Right forelimb (tissue), 1 donor: ENCODE data around the gene MSI2.

Experiments
- DNase-seq: peaks from one replicate; pipeline ENCODE4 v3.0.0-alpha.2; 2018

MSI2 gene

DNA sequence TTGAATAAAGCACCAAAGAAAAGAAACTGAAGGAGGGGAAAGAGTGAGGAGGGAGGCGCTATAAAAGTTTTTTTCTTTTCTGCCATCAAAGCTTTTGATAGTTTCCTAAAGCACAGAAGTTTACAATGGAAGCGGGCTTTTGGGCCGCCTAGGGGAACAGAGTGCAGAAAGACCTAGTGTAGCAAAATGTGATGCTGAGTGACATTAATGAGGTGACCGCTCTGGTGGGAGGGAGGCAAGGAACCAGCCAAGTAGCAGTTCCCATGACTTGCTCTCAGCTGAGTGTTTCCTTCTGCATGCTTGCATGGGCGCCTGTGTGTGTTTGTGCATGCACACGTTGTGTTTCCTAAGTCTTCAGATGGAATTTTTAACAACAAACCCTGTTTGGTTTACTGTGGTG, 15.5 kb downstream of the MSI2 start:
- no peak for DNase-seq

DNA sequence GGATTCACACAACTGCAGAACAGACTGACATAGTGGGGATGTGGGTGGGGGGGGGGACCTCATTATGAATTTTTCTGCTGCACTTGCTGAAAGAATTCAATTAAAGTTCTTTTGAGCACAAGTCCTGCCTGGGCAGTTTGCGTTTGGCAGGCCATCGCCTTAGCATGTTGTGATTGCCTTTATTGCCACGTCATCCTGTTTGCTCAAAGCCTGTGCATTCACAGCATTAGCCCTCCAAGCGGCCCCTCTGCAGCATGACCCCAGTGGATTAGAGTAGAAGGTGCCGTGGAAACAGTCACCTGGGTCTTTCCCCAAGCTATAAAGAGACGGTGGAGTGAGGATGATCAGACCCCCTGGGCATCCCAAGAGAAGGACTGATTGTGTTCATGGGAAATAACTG, 17.2 kb downstream of the MSI2 start:
- no peak for DNase-seq

DNA sequence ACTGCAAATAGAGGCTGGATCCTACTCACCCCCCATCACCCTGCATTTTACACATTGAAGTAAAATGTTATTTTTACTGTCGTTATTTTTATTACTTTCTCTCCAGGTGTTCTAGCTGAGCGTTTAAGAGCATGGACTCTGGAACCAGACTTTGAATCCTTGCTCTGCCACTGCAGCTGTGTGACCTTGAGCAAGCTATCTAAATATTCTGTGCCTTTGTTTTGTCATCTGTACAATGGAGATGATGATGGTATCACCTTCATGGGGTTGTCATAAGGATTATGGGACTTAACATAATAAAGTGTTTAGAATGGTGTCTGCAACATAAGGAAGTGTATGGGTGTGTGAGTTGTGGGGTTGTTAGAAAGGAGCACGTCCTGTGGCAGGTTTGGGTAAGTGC, 17.8 kb downstream of the MSI2 start:
- no peak for DNase-seq

DNA sequence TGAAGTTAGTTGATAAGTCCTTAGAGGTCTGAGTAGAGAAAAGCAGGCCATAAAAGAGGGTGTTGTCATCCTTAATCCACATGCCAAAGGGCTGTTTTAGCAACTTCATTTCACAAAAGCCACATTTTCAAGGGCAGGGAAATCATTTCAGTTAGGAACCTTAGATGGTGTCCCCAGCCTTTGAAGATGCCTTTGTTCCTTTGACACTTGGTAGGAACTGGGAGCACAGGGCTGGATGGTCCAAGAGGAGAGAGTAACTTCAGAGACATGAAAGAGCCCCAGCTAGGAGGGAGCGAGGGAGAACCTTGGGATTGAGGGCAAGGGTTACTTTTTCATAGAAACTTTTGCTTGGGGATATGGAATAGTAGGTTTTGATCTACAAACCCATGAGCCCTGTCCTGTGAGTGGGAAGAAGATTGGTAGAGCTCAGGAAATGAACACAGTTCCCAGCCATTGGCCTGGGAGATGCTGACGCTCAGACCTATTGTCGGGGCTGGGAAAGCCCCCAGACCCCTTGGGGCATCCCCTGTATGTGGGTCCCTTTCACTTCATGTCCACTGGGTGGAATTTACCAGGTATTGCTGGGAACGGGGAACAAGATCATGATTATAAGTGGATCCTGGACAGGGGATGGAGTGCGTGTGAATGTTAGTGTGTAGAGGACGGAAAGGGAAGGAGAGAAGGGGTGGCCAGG, 18.9 kb downstream of the MSI2 start:
- no peak for DNase-seq

DNA sequence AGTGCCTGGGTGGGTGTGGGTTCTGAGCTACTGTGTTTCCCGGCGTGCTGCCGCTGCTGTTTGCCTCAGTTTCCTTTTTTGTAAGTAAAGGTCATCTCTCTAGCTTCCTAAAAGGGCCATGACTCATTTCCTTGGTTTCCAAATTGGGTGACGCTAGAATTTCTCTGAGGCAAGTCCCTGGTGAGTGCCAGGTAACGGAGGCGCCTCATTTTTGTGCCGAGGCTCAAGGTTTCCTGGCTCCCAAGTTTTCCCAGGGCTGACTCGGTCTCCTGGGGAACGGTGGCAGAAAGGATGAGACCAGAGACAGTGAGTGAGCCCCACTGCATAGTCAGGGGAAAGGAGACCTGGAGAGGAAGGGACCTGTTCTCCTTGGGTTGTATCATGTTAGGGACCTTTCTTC, 20.3 kb downstream of the MSI2 start:
- no peak for DNase-seq

DNA sequence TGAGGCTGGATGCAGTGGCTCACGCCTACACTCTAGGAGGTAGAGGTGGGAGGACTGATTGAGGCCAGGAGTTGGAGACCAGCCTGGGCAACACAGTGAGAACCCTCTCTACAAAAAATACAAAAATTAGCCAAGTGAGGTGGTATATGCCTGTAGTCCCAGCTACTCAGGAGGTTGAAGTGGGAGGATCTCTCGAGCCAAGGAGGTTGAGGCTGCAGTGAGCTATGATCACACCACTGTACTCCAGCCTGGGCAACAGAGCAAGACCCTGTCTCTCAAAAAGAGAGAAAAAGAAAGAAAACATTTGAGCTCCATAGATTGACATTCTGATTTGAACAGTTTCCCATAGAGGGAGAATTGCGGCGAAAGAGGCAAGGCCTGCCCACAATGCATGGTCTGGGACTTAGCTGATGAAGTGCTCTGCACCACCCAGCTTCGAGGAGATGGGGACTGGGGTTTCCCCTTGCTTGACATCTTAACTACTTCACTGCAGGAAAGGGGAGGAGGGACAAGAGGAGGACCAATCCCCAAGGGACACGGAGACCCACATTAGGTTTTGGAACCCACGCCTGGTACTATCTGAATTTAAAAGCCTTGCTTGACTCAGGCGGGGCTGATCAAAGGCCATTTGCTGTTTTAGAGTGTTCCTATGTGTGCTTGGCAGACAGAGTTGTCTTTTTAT, 21.7 kb downstream of the MSI2 start:
- no peak for DNase-seq

DNA sequence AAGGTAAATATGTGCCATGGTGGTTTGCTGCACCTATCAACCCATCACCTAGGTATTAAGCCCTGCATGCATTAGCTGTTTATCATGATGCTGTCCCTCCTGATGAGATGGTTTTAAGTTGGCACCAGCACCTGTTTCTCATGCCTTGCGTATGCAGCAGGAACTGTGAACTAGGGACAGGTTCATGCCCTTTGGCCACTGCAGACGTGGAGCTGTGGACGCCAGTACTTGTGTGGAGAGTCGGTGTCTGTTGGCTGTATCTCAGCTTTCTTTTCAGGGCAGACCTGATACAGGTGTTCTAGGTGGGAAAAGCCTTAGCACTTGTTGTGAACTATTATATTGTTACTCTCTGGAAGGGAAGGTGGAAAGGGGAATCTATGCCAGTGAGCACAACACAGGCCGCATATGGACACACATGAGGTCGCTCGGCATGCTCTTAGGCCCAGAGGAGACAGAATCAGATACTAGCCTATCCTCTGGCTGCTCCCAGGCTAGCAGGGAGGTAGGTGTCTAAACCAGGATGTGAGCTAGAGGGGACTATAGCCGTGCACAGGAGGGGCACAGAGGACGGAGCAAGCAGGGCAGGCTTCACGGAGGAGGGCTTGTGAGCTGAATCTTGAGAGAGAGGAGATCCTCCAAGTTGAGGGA, 22.5 kb downstream of the MSI2 start:
- DNase-seq, result no peak

DNA sequence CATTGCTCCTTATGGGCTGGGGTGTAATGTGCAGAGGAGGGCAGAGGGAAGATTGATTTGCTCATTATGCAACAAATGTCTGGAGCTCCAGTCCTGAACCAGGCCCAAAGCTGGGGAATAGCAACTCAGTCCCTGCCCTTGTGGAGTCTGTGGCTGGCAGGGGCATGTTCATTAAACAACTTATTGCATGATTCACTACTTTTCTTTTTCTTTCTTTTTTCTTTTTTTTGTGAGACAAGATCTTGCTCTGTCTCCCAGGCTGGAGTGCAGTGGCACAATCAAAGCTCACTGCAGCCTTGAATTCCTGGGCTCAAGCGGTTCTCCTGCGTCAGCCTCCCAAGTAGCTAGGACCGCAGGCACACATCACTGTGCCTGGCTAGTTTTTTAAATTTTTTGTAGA, 23.1 kb downstream of the MSI2 start:
- DNase-seq, result no peak

DNA sequence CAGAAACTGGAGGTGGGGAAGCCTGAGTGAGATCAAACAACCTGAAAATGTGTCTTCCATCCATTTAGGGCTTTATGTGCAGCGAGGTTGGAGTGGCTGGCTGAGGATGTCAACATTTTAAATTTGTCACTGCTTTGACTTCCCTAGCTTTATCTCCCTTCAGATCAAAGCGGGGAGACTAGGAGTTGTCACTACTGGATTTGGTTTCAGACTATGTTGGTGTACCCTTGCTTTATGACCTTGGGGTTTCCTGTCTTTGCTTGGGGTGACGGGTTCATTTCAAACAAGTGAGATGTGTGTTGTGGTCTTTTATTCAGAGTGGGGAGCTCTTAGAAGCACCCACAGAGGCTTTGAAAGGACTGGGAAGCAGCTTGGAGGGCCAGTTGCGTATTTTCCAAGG, 25.6 kb downstream of the MSI2 start:
- no peak for DNase-seq

DNA sequence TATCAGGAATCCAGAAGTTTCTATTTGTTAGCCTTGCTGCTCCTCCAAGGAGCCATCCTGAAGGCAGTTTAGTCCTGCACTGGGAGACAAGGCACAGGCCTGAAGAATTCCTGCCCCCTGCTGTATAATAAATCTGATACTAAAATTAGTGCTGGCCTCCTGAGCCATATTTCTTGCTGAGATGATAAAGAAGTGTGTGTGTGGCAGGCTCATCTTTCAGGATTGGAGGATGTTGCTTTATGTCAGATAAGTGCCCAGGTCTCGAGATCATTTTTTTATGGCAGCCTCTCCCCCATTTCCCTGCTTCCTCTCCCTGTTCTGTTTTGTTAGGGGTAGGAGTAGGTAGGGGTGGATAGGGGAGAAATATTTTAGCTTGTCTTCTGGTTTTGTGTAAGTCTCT, 26.0 kb downstream of the MSI2 start:
- DNase-seq, result no peak

DNA sequence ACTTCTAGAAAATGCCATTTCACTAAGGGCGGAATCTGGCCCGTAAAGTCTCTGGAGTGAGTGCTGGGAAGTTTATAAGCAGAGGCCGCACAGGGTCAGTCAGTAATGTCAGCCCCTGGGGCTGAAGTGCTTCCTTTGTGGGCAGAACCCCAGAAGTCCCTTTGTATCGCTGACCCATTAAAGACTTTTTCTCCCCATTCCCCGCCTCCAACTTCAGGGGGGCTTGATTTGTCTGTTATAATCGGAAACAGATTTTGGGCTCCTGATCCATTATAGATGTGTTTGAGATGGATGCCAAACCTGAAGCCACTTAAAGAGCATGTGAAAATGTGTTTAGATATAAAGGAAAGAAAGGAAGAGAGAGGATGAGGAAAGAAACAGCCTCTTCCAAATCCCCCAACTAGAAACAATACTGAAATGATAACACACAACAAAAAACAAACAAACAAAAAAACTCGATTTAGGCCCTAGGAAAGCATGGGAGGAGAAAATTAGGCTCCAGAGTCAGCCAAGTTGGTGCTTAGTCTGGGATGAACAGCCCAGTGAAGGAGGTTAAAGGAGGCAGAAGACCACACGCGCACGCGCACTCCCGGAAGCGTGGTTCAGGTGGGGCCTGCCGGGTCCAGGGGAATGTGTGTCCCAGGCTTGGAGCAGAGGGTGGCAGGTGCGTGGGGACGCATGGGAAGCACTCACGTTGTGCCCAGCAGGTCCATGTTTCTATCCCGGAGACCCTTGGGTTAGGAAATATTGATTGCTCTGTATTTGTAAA, 27.1 kb downstream of the MSI2 start:
- no peak for DNase-seq

DNA sequence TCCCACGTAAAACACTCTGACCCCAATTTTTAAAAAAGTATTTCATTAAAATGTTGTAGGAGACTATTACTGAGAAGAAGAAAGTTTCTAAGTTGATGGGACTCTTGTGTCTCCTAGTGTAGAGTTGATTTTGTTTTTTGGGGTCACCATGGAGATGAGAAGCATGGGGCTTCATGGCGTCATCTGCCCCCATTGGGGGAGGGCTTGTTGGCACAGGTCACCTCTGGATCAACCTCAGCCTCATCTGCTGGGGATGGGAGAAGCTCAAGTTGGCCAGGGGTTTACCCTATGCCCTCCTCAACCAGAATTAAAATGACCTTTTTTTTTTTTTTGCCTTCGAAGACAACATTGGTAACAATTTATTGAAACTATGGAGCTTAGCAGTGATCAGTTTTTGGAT, 28.3 kb downstream of the MSI2 start:
- DNase-seq, result no peak

DNA sequence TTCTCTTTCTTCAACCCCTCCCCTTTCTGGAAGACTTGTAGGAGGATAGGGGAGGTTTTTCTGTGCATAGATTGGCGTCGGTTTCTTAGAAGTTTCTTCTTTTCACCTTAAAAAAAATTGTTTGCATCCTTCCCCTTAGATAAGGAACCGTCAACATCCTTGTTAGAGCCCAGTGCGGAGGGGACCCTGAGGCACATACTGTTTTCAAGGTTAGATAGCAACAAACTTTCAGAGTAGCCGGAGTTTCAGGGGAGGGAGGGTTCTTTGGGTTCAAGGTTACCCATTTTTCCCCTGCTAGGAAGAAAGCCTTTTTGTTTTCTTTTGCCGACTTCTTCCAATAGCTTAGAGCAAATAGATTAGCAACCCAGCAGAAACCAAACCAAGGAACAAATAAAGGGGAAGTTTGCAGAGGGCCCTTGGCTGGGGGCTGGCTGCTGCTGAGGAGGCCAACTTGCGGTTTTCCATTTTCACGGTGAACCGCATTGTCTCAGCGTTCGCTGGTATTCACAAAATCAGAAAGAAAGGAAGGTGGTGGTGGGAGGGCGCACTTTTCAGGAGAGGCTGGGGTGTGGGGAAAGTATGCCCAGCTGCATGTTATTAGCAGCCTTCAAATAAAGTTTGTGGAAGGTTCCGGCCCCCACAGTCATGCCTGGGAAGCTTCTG, 28.8 kb downstream of the MSI2 start:
- no peak for DNase-seq

DNA sequence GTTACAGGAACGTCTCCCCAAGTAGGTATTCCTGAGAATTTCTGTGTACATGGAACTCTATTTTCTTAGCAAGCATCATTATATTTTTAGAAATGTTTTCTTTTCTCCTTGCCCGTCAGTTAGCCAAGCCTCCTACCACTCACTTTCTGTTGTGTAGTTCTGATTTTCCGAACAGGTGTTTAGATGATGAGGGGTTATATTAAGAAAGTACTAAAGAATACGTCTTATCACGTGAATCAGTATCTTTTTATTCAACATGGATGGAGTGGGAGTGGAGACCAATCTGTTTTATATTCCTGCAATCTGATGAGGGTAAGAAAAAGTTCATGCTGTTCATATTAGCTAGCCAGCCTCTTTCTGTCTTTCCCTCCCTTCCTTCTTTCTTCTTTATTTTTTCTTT, 29.4 kb downstream of the MSI2 start:
- no peak for DNase-seq

DNA sequence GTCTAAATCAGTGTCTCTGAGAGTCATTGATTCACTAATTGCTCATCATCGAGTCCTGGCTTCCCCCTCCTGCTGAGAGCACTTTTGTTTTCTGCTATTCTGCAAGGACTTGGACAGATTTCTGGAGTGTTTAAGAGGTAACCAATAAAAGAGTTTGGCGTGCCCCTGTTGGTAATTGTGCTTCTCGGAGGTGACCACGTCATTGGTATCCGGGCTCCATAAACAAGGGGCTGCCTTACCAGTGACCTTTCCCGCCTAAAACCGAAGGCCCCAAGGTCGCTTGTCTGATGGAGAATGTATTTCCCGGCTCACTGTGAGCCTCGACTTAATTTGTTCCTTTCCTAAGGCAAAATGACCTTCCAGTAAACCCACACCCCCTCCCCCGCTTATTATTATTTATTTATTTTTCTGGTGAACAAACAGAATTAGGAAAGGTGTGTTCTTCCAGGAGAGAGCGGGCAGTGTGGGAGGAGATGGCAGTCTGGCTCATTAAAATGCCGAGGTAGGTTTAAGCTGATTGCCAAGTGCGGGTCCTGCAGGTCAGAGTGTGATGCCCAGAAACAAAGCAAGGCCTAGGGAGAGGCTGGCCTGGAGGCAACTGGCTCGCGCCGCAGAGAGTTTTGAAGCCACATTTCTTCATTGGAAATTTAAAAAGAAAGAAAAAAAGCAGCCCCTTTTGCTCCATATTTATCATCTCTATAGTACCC, 30.2 kb downstream of the MSI2 start:
- DNase-seq, result no peak

DNA sequence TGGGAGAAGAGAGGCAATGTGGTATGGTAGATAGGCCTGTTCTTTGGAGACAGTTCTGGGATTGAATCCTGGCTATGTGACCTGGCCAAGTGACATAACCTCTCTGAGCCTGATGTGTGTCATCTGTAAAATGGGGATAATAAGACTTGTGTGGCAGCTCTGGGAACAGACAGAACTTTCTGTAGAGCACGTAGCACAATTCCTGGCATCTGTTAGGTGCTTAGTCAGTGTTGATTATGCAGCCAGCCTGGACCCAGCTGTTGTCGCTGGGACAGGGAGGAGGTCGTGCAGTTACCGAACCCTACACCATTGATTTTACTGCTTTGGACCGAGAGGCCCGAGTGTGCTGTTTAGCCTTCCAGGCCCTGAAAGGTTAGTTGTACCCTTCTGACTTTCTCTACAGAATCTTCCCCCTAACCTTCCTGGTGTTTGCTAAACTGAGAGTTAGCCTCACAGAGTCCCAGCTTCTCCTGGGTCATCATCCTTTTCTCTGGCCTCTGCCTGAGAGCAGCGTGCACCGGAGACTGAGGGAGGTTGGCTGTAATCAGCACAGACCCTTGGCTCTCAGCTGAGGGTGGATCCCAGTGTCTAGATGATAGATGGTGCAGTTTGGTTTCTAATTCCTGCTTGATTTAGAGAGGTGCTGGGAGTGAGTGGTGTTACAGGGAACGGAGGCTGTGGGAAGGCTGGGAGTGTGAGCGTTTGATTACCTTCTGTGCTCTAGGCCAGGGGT, 31.9 kb downstream of the MSI2 start:
- no peak for DNase-seq

DNA sequence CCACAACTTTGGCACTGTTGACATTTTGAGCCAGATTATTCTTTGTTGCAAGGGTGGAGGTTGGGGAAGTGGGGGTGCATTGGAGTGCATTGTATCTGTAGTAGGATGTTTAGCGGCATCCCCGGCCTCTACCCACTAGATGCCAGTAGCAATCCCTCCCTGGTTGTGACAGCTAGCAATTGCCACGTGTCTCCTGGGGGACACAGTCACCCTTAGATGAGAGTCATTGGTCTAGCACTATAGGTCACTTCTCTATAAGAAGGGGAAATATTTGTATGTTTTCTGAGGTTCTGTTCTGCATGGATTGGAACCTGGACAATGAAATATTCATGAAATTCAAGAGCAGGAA, 32.4 kb downstream of the MSI2 start:
- DNase-seq, result no peak

DNA sequence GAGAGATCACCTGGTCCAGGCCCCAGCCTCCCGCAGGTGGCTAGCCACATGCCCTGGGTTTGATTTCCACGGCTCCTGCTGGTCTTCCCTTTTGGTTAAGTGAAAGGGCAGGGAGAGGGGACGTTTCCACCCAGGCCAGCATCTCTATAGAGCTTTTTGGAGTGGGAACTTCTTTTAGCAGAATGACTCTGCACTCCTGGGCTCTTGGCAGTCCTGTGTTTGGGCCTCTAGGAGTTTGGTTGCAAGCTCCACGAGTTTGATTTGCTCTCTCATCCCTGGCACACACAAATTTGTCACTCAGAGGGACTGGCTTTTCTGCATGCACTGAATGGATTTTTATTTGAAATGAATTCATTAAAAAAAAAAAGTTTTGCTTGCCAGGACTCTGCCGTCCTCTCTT, 32.8 kb downstream of the MSI2 start:
- no peak for DNase-seq

DNA sequence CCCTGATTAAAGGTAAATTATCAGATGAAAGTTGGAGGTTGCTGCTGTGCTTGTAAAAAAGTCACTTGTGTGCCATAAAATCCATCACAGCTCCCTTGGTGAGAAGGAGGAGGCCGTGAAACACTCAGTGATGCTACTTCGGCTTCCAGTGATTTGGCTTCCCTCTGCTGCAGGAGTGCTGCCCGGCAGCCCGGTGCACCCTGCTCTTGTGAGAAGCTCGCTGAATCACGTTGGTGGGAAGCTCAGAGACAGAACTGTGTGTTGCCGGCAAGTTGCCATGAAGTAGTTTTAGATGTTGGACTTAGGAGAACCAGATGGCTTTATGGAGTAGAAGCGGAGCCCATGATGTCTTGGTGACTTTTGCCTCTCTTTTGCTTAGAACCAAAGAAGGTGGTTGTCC, 33.3 kb downstream of the MSI2 start:
- DNase-seq, result no peak

DNA sequence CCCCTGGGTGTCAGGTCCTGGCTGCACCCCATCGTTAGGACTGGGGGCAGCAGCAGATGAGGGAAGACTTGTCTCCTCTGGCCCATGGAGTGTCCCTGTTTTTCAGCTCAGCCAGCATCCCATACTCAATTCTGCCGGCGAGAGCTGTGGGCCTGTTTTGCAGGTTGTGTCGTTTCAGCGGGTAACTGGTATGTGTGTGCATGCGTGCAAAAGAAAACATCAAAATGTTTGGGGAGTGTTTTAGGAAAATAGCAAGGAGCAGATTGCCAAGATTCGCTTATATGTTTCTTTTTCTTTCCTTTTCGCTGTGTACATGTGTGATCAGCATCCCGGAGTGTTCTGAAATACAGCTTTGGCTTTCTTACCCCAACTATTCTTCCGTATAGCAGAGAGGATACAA, 34.7 kb downstream of the MSI2 start:
- no peak for DNase-seq

DNA sequence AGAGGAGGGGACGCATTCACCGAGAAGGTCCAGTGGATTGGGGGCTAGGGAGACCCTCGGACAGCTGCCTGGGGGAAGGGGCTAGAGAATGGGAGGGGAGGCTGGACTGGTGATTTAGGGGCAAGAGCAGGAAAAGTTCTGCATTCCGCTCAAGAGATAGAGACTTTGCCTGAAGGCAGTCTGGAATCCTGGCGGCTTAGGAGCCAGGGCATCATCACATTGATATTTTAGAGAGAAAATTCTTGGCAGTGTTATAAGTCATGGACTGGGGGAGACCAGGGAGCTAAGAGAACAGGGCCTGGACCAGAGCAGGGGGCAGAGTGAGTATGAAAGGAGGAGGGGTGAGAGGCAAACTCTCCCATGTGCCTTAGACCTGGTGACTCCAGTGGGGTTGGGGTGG, 35.8 kb downstream of the MSI2 start:
- DNase-seq, result no peak

DNA sequence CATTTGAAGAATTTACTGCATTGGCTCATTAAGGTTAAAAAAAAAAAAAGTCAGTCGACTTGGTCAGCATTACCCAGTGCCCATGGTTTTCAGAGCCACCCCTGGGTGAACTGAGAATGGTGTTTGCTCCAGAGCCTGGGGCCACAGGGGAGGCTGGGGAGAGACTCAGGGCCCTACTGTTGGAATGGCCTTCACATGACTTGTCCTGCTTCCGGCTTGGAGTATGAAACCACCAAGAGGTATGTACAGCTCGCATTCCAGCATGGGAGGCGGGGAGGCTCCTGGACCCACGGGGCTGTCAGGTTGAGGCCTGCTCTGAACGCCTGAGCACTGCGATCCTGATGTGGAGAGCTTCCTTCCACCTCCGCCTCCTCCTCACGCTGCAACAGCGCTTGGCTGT, 36.8 kb downstream of the MSI2 start:
- no peak for DNase-seq
